Effector CD8-positive, alpha-beta T cell (primary cell): Measurements from ENCODE around the gene IGLL5.
"Not testable (repeated sequence)": the region's sequence is repeated elsewhere in the genome, so short reads cannot be mapped to it uniquely, and the experiment has no call there.

Experiments
- DNase-seq: peaks from one replicate; lab custom pipeline; 2025; lab: John Stamatoyannopoulos, UW

Gene IGLL5

DNA sequence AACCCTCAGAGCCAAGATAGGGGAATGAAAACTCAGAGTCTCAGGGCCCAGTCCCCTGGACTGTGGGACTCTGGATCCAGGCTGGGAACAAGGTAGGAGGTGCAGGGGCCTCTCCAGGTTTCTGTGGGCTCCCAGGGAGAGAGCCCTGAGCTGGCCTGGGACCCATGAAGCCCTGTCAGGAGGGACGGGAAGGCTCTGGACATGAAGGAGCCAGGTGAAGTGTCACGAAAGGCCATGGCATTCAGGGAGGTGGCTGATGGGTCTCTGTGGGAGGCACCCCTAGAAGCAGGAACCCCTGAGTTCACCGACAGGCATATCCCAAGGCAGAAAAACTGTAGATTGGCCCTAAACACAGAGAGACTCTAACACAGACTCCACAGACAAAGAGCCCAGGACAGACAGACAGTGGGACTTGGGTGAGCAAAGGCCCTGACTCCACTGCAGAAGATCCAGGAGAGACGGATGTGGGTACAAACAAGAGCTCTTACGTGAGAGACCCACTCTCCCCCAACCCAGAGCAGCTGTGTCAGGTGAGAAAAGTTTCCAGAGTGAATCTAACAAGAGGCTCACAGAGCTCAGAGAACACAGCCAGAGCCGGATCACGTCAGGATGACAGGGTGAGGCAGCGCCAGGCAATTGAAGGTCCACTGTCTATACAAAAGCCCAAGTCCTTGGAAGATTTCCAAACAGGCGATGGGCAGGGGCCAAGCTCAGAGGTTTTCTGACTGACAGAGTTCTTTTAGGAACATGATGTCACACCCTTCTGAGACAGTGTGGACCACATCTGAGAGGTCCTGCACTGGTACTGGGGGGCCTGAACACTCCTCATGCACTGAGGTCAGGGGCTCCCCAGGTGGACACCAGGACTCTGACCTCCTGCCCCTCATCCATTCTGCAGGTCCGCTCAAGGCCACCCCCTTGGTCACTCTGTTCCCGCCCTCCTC is 27.4 kb downstream of the IGLL5 start:
- DNase-seq, result no peak

DNA sequence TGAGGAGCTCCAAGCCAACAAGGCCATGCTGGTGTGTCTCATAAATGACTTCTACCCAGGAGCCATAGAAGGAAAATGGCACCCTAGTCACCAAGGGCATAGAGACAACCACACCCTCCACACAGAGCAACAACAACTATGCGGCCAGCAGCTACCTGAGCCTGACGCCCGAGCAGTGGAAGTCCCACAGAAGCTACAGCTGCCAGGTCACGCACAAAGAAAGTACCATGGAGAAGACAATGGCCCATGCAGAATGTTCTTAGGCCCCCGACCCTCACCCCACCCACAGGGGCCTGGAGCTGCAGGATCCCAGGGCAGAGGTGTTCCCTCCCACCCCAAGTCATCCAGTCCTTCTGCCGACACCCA is 28.0 kb downstream of the IGLL5 start:
- no peak for DNase-seq

DNA sequence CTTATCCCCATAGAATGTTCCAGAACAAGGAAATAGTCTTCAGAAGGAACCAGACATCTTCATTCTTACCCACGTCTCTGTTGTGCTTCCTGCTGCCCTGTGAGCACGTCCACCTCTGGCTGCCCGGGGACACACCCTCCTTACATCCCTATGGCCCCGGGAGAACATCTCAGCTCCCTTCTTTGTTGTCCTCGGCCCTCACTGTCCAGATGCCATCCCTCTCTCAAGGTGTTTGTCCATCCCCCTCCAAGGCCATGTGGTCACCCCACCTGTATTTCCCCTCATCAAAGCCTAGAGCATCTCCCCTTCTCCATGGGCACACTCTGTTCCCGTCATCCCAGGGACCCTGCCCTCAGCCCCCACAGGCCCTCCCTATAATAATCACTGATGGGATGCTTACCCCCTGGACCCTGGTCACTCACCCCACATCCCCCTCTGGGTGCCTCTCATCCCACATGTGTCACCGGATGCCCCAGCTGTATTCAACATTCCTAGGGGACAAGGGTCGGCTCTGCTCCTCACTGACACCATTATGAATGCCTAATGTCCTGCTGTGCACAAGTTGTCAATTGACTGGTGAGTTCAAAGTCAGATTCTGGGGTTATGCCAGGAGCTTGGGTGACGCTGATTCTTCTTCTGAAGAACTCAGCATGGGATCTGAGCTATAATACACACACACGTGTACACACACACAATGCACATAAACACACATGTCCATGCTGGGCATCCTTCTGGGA is 28.8 kb downstream of the IGLL5 start:
- no peak for DNase-seq

DNA sequence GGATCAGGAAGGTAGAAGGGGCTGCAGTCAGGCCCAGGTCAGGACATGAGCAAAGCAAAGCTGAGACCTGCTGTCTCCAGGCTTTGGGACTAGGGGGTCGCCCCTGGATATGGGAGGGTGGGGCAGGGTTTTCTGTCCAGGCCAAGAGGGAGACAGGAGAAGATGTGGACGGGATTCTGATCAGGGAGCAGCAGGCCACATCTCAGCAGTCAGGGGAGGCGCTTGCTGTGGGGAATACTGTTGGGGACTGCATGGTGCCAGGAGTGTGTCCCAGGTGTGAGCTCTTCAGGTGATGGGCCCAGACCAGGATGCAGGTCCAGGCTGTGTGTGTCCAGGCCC is 29.3 kb downstream of the IGLL5 start:
- no peak for DNase-seq

DNA sequence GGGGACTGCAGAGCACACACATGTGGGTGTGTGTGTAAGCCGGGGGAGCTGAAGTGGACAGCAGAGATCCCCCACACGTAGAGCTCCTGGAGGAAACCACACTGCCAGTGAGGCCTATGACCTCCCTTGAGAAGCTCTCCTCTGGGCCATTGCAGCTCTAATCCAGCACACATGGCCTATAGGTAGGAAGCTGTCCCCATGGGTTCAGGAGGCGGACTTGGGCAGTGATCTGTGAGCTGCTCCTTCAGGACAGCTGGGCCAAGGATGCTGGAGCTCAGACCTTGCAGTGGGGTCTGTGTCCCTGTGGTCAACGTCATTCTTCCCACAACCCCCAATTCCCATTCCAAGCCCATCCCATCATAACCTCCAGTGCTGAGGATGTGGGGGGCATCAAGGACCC is 29.8 kb downstream of the IGLL5 start:
- no peak for DNase-seq

DNA sequence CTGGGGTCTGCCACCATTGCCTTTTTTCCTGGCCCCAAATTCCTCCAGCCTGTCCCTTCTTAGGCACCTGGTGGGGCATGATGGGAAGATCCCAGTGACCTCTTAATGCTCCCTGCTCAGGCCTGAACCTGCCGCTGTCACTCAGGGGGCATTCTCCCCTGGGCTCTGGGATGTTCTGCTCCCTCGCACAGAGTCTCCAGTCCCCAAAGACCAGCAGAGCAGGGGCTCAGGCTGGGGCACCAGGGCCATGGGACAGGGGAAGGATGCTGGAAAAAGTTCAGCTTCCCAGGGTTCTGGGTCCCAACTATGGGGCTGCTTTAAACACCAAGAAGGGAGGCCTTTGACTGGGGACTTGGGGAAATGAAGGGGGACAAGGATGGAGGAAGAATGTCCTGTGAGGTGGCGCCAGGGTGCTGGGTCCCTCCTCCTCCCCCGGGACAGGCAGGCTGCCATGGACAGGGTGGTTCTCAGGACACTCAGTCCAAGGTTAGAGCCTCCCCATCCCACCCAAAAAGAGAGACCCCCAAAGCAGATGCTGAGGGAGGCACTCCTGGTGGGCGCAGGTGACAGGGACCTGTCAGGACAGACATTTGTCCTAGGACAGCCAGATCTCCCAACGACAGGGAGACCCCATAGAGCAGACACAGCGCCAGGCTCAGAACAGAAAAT is 30.8 kb downstream of the IGLL5 start:
- DNase-seq, result no peak

DNA sequence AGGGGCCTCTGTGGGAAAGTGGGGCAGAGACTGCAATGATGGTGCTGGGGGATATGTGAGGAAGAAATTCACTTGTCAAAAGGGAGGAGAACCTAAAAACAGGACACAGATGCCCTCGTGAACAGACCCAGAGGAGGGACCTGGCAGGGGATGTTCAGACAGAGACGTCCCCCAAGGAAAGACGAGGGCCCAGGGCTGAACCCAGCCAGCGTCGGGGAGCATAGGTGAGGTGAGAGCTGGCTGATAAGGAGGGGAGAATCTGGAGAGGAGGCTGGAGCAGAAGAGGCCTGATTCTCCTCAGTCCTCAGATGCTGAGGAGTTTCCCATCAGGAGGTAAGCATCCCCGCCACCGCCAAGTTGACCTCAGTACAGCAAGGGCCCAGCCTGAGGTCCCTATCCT is 31.4 kb downstream of the IGLL5 start:
- no peak for DNase-seq

DNA sequence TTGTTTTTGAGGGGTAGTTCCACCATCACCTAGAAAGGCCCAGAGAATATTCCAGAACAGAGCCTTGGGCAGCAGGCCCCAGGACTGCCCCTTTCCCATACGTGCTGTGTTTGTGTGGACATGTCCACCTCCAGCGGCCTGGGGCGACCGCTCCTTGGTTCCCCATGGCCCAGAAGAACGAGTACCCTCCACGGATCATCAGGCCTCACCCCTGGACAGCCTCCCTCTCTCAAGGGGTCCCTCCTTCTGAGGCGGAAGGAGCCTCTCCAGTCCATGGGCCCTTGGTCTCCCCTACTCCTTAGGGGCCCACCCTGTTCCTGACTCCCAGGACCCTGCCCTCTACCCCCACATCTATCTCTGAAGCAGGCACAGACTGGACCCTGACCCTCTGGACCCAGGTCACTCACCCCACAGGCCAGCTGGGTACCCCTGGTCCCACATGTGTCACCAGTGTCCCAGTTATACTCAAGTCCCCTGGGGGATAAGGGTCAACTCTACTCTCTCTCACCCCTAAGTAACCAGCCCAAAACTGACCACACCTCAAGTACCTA is 32.6 kb downstream of the IGLL5 start:
- no peak for DNase-seq

DNA sequence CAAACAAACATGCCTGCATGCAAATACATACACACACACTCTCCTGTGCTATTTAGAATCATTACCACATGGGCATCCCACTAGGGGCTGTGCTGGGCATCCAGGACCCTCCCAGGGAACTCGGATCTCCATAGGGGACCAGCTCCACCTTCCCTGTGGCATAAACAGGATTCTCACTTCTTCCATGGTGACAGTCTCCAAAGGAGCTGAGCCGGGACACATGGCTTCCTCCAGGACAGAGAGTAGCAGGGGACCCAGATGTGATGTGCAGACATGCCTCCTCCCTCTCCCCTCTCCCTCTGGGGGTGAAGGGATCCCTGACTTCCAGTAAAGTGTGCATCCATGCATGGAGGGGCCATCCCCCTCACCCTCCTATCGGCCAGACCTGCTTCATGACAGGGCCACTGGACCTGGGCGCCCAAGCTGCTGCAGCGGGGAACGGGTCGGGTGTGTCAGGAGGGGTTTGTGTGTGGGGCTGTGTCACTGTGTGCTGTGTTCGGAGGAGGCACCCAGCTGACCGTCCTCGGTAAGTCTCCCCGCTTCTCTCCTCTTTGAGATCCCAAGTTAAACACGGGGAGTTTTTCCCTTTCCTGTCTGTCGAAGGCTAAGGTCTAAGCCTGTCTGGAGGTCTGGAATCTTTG is 33.4 kb downstream of the IGLL5 start:
- DNase-seq, result no peak

DNA sequence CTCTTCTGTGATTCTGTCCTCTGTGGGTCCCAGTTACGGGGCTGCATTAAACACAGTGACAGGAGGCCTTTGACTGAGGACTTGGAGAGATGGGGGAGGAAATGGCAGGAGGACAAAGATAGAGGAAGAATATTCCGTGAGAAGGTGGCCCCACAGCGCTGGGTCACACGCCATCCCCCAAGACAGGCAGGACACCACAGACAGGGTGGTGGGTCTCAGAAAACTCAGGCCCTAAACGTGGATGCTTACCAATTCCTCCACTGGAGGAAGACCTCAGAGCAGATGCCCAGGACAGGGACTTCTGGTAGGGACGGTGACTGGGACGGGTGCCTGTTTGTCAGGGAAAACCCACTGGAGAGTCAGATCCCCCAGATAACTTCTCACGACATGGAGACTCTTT is 34.0 kb downstream of the IGLL5 start:
- no peak for DNase-seq

DNA sequence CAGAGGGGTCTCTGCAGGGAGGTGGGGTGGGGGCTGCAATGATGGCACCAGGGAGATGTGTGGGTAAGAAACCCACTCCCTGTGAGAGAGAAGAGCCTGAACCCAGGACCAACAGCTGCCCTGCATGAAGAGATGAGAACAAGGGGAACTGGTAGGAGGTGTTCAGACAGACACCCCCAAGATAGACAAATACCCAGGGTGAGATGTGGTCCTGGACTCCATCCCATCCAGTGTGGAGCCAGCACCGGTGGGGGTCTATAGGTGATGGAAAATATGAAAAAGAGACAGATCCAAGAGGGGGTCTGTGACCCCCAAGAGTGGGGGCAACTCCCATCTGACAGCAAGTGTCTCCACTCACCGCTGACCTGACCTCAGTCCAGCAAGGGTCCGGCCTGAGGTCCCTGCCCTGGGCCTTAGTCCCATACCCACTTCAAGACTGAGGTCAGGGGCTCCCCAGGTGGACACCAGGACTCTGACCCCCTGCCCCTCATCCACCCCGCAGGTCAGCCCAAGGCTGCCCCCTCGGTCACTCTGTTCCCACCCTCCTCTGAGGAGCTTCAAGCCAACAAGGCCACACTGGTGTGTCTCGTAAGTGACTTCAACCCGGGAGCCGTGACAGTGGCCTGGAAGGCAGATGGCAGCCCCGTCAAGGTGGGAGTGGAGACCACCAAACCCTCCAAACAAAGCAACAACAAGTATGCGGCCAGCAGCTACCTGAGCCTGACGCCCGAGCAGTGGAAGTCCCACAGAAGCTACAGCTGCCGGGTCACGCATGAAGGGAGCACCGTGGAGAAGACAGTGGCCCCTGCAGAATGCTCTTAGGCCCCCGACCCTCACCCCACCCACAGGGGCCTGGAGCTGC is 34.7 kb downstream of the IGLL5 start:
- DNase-seq, result not testable (repeated sequence)

DNA sequence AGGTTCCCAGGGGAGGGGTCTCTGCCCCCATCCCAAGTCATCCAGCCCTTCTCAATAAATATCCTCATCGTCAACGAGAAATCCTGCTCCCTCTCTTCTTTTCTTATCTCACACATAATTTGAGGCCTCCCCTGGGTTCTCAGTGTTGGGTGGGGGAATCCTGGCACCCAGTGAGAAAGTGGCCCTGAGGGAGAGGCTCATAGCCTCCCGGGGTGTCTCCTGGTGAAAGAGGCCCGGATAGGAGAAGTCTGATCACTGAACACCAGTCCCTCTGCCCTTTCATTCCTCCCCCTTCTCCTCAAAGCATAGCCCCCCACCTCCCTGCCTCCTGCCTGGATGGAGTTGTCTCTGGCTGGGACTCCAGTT is 35.3 kb downstream of the IGLL5 start:
- no peak for DNase-seq

DNA sequence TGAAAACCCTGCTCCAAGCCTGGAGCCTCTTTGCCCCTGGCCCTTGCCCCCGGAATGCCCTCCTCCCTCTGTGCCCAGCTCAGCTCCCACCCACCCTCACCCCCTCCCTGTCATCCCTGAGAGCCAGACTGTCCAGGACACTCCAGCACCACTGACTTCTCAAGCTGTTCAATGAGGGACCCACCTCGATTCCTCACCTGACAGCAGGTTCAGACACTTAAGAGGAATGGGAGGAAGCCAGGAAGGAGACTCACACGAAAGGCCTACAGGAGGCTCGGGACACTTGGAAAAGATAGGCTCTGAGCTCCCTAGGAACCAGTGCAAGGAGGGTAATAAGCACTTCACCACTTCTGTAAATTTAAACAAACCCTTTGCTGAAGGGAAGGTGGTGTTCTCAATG is 35.8 kb downstream of the IGLL5 start:
- DNase-seq, result no peak

DNA sequence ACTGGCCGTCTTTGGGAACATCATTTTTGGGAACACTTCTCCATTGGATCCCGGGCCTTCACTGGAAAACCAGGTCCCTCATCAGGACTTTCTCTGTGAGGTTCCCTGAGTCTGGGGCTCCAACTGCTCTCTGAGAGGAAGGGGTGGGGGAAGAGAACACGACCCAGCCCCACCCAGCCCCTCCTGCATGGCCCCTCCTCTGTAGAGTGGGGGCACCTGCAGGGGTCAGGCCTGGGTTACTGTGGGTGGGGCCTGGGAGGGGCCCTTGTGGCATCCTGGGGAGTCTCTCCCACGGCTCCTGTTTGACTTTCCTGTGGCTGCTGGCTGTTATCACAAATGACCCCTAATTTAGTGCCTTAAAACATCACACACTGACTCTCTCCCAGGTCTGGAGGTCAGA is 36.3 kb downstream of the IGLL5 start:
- DNase-seq, result no peak

DNA sequence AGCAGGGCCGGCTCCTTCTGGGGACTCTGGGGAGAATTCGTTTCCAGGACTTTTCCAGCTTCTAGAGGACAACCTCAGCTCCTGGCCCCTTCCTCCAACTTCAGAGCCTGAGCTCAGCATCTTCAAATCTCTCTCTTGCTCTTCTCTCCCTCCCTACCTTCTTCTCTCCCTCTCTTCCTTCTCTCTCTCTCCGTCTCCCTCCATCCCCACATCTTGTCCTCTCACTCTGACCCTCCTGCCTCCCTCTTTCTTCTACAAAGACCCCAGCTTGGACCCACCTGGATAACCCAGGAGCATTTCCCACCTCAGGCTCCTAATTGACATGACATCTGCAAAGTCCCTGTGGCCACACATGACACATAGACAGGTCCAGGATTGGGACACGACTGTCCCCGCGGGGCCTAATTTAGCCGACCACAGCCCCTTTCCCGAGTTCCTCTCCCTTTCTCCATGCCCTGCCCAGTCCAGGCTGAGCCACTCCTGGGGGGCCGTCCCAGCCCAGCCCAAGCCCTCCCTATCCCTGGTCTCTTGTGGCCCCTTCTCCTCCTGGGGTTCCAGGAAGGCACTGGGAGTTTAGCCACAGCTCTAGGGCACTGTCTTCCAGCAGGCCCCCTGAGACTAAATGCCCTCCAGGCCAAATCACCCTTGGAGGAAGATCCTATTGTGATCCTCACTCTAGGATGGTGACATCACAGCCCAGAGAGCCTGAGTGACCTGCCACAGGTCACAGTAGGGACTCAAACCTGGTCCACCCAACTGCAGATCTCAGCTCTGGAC is 36.9 kb downstream of the IGLL5 start:
- no peak for DNase-seq

DNA sequence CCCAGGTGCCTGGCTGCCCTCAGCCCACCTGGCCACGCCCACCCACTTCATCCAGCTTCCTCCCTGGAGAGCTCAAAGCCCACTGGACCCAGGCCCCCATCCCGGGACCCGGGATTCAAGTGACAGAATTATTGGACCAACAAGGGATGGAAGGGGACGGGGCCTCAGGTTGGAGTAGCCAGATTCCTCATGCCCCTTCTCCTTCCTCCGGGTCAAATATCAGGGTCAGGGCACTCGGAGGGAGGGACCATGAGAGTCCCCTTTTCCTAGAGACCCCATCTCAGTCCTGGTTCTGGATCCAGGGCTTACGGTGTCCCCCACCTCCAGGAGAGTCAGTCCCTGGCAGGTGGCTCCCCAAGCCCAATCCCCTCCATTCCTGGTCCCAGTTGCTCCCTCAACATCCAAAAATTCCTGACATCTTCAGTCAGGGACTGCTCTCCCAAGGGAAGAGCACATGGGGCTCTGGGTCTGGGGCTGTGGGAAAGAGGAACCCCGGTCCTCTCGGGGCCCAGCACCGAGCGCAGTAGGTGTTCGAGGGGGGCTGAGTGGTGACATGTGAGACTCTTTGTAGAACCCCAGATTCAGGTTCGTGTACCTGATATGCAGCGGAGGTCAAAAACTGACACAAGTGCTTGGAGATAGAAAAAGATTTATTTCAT is 37.7 kb downstream of the IGLL5 start:
- DNase-seq, result no peak

DNA sequence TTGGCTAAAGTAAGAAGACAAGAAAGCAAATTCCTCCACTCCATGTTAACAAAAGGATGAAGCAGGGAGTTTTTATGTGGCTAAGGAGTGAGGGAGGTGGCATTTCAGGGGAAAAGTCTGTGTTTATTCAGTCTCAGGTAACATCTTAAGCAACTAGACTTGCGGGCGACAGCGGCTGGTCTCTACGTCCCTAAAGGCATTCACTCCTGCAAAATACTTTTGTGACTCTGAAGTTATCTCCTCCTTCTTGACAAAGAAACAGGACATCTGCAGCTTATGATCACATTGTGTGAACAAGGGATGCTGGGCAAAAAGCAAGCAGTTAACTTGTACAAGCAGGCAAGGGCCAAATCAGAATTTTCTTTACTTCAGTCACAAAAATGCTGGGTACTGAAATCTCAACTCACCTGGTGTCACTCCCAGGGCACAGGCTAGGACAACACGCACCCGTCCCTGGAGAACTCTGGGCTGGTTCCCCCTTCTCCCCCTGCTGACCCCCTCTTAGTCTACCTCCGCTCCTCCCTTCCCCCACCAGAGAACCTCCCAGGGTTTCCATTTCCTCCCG is 38.3 kb downstream of the IGLL5 start:
- no peak for DNase-seq

DNA sequence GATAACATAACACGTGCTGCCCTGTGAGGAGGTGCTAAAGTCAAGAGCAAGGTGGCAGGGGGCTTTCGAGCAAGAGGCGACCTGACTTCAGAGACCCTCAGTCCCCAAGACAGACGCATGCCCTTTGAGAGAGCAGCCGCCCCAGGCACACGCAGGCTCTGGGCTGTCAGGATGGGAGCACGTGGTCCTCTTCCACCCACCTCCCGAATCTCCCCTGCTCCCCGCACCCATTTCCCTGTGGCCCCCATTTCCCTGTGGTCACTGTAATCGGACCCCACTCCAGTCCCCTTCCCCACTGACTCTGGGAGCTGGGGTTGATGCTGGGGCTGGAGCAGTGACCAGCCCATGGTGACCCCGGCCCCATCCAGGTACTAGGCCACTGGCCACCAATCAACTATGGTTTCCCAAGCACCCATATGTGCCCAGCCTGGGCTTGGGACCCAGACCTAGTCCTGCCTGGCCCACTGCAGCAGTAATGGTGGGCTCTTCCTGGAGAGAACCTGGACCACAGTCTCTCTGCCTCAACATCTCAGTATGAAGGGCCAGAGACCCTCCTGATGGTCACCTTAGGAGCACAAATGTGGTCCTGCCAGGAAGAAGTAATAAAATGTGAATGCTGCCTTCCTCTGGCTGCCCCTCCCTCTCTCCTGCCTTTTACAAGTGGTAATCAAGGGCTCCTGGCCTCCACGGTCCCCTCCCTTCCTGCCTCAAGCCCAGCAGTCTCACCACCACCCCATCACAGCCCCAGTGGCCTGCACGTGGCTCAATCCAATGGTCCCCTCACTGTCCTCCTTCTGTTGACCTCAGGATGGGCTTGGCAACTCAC is 39.0 kb downstream of the IGLL5 start:
- no peak for DNase-seq
